Measurements from ENCODE around the gene SPTBN1. TPM values are rescaled to one million over a fixed set of nuclear protein-coding genes. Genes with fewer than 3 reads are reported as not detected.

Gene SPTBN1
- total RNA-seq, 4 donors from 2014 or later, result 132 to 239 (median 195) TPM

GRCh38 chr2:54560146-54560881, 104.2 kb downstream of the SPTBN1 start:
- TF ChIP-seq POLR2A (IDR thresholded peaks at IDR 0.05) (no peak), CTCF (IDR thresholded peaks at IDR 0.05) (no peak)
- DNase-seq (ENCODE audit: low spot score in 2 of 2), result peak in 1 of 2 donors; percentile 92
- H3K4me3 ChIP-seq (ENCODE audit: low read depth, poor library complexity, severe bottlenecking), result peak overlapping the region; percentile 40
- 2 to 3% methylated on average over 19 of the region's 19 CpGs for WGBS, 2 donors
- intact Hi-C loops (cut with DNase I; ENCODE audit: low total_unique reads), result no loop called here

GRCh38 chr2:54561010-54561409, 104.9 kb downstream of the SPTBN1 start:
- WGBS, 2 donors, result 31 to 40% methylated on average over 4 of the region's 4 CpGs
- intact Hi-C loops (cut with DNase I; ENCODE audit: low total_unique reads), result no loop called here
- H3K4me3 ChIP-seq (ENCODE audit: low read depth, poor library complexity, severe bottlenecking), result no peak overlapping the region
- TF ChIP-seq POLR2A (IDR thresholded peaks at IDR 0.05) (no peak), CTCF (IDR thresholded peaks at IDR 0.05) (no peak)
- DNase-seq (ENCODE audit: low spot score in 2 of 2), result no peak

GRCh38 chr2:54564439-54564838, 108.3 kb downstream of the SPTBN1 start:
- no peak overlapping the region for H3K4me3 ChIP-seq (ENCODE audit: low read depth, poor library complexity, severe bottlenecking)
- DNase-seq (ENCODE audit: low spot score in 2 of 2), result no peak
- WGBS, 2 donors, result 69 to 86% methylated on average over 2 of the region's 2 CpGs
- TF ChIP-seq POLR2A (IDR thresholded peaks at IDR 0.05), result no peak
- no peak for TF ChIP-seq CTCF (IDR thresholded peaks at IDR 0.05)
- intact Hi-C loops (cut with DNase I; ENCODE audit: low total_unique reads), result no loop called here

GRCh38 chr2:54565551-54565950, 109.4 kb downstream of the SPTBN1 start:
- intact Hi-C loops (cut with DNase I; ENCODE audit: low total_unique reads), result no loop called here
- TF ChIP-seq POLR2A (IDR thresholded peaks at IDR 0.05) (no peak), CTCF (IDR thresholded peaks at IDR 0.05) (no peak)
- DNase-seq (ENCODE audit: low spot score in 2 of 2), result no peak
- no peak overlapping the region for H3K4me3 ChIP-seq (ENCODE audit: low read depth, poor library complexity, severe bottlenecking)

- WGBS, 2 donors, result 85 to 89% methylated on average over 1 of the region's 1 CpG
- intact Hi-C loops (cut with DNase I; ENCODE audit: low total_unique reads), result no loop called here
- no peak for TF ChIP-seq POLR2A (IDR thresholded peaks at IDR 0.05)
- no peak for TF ChIP-seq CTCF (IDR thresholded peaks at IDR 0.05)
- no peak for DNase-seq (ENCODE audit: low spot score in 2 of 2)
- H3K4me3 ChIP-seq (ENCODE audit: low read depth, poor library complexity, severe bottlenecking), result no peak overlapping the region
Measured at GRCh38 chr2:54566896-54567295, 110.8 kb downstream of the SPTBN1 start.

- no peak overlapping the region for H3K4me3 ChIP-seq (ENCODE audit: low read depth, poor library complexity, severe bottlenecking)
- no peak for DNase-seq (ENCODE audit: low spot score in 2 of 2)
- WGBS, 2 donors, result 48 to 56% methylated on average over 5 of the region's 5 CpGs
- TF ChIP-seq CTCF (IDR thresholded peaks at IDR 0.05), result no peak
- intact Hi-C loops (cut with DNase I; ENCODE audit: low total_unique reads), result no loop called here
Measured at GRCh38 chr2:54568876-54569321, 112.8 kb downstream of the SPTBN1 start.
